Panc1 (cell line): ENCODE measurements around the gene NANOS3.

Experiments used
- CTCF ChIP-seq: fragments of 450-650 bp; IDR thresholded peaks from 2 replicates; pipeline ENCODE4 v1.5.1; 2017; ENCODE audit warnings: mild to moderate bottlenecking
- POLR2AphosphoS5 ChIP-seq: IDR thresholded peaks from 2 replicates; pipeline ENCODE4 v1.6.1; 2012; ENCODE audit warnings: mild to moderate bottlenecking, low read depth, low read length, moderate library complexity
- REST ChIP-seq, 2 experiments: IDR thresholded peaks; 2 replicates each; pipeline ENCODE4 v1.6.1; 2011 to 2012; ENCODE audit warnings: low read depth in 2 of 2, control low read depth in 1 of 2, low read length in 1 of 2, mild to moderate bottlenecking in 1 of 2, moderate library complexity in 1 of 2; ENCODE audit not compliant: insufficient read depth in 1 of 2
- TCF7L2 ChIP-seq: IDR thresholded peaks from 2 replicates; pipeline ENCODE4 v1.6.1; 2011; ENCODE audit warnings: mild to moderate bottlenecking, low read depth, low read length, inconsistent platforms

GRCh38 chr19:13870873-13871272 is 6.1 kb upstream of the NANOS3 start:
- TF ChIP-seq REST (IDR thresholded peaks at IDR 0.05; ENCODE audit: insufficient read depth in 1 of 2, low read depth in 2 of 2, low read length in 1 of 2) (no peak), CTCF (no peak), POLR2AphosphoS5 (no peak), TCF7L2 (no peak)
